Panc1 (cell line): ENCODE measurements around the gene SRMS. TPM values are rescaled to one million over a fixed set of nuclear protein-coding genes. Genes with fewer than 3 reads are reported as not detected.
A peak's percentile ranks its signal among the peaks of the same experiment; 100 is the strongest.

ENCODE experiments used
- ATAC-seq: fragments of 200-7000 bp; cut with Tn5 transposase; 2 replicates; pipeline ENCODE4 v1.9.1; 2020; ENCODE audit warnings: mild to moderate bottlenecking, moderate library complexity
- BruUV-seq: library from RNA; stranded (reverse); fragments of 400-500 nt; replicated peaks from 2 replicates; lab custom pipeline; 2021; lab: Mats Ljungman, UMichigan
- CTCF ChIA-PET: fragments of 300-600 bp; sonication (Branson Sonifier 250); formaldehyde crosslinking; loops from one replicate; lab custom pipeline; 2022; ENCODE audit warnings: antibody characterized with exemption; lab: Charles Lee
- POLR2A ChIA-PET: fragments of 300-600 bp; sonication (Branson Sonifier 250); formaldehyde crosslinking; loops from one replicate; lab custom pipeline; 2022; ENCODE audit warnings: antibody characterized with exemption; lab: Charles Lee
- DNase-seq: peaks from one replicate; pipeline ENCODE4 v3.0.0-alpha.2; 2010; ENCODE audit warnings: low read depth, low spot score
- H3K27ac ChIP-seq: 2 replicates; pipeline ENCODE4 v1.5.1; 2011; ENCODE audit warnings: mild to moderate bottlenecking, low read length, inconsistent platforms
- H3K27me3 ChIP-seq: fragments of 200-500 bp; sonication (Bioruptor generic); 2 replicates; pipeline ENCODE4 v1.6.0; 2014; ENCODE audit warnings: low read length, inconsistent platforms; ENCODE audit not compliant: control insufficient read depth, insufficient read depth
- H3K36me3 ChIP-seq: fragments of 200-500 bp; sonication (Bioruptor generic); 2 replicates; pipeline ENCODE4 v1.5.1; 2014; ENCODE audit warnings: inconsistent platforms, mild to moderate bottlenecking, low read length, moderate library complexity; ENCODE audit not compliant: control insufficient read depth, insufficient read depth
- H3K4me1 ChIP-seq: 2 replicates; pipeline ENCODE4 v1.5.1; 2011; ENCODE audit warnings: inconsistent platforms, mild to moderate bottlenecking, low read length, moderate library complexity; ENCODE audit not compliant: control insufficient read depth, insufficient read depth
- H3K4me3 ChIP-seq, 2 experiments: 2 replicates each; pipeline ENCODE4 v1.5.1; 2011 to 2012; ENCODE audit warnings: low read depth in 2 of 2, low read length in 2 of 2, mild to moderate bottlenecking in 2 of 2, inconsistent platforms in 1 of 2, moderate library complexity in 1 of 2
- H3K9me3 ChIP-seq: fragments of 200-500 bp; sonication (Bioruptor generic); 2 replicates; pipeline ENCODE4 v1.5.1; 2014; ENCODE audit warnings: low read depth, mild to moderate bottlenecking, inconsistent platforms, low read length, moderate library complexity; ENCODE audit not compliant: control insufficient read depth, insufficient read depth
- POLR2AphosphoS5 ChIP-seq: IDR thresholded peaks from 2 replicates; pipeline ENCODE4 v1.6.1; 2012; ENCODE audit warnings: mild to moderate bottlenecking, low read depth, low read length, moderate library complexity
- SIN3A ChIP-seq: IDR thresholded peaks from 2 replicates; pipeline ENCODE4 v1.6.1; 2012; ENCODE audit warnings: low read depth, mild to moderate bottlenecking, low read length, moderate library complexity, borderline replicate concordance; ENCODE audit not compliant: insufficient read depth
- TCF7L2 ChIP-seq: IDR thresholded peaks from 2 replicates; pipeline ENCODE4 v1.6.1; 2011; ENCODE audit warnings: mild to moderate bottlenecking, low read depth, low read length, inconsistent platforms
- in situ Hi-C: cut with HindIII; loops from 2 replicates; pipeline ENCODE4 v1.10.0; 2016; ENCODE audit warnings: low sequenced_read_pairs, low pct_unique_long_range_greater_than_20kb
- intact Hi-C: fragments of 100-400 bp; cut with micrococcal nuclease; formaldehyde crosslinking; loops from one replicate; pipeline ENCODE4 v1.10.0; 2022; ENCODE audit not compliant: unreplicated experiment
- total RNA-seq: library from RNA; stranded (reverse); gene quantifications from one replicate; pipeline ENCODE4 v1.2.1, GENCODE V29; 2021; ENCODE audit not compliant: unreplicated experiment
- TF ChIP-seq, protein P1 (sequence below): fragments of 450-650 bp; IDR thresholded peaks from 2 replicates; pipeline ENCODE4 v1.5.1; 2017; ENCODE audit warnings: mild to moderate bottlenecking
- TF ChIP-seq, protein P2 (sequence below), 2 experiments: IDR thresholded peaks; 2 replicates each; pipeline ENCODE4 v1.6.1; 2011 to 2012; ENCODE audit warnings: low read depth in 2 of 2, control low read depth in 1 of 2, low read length in 1 of 2, mild to moderate bottlenecking in 1 of 2, moderate library complexity in 1 of 2; ENCODE audit not compliant: insufficient read depth in 1 of 2

SRMS gene
- total RNA-seq, 1 experiment from 2014 or later: not detected

DNA sequence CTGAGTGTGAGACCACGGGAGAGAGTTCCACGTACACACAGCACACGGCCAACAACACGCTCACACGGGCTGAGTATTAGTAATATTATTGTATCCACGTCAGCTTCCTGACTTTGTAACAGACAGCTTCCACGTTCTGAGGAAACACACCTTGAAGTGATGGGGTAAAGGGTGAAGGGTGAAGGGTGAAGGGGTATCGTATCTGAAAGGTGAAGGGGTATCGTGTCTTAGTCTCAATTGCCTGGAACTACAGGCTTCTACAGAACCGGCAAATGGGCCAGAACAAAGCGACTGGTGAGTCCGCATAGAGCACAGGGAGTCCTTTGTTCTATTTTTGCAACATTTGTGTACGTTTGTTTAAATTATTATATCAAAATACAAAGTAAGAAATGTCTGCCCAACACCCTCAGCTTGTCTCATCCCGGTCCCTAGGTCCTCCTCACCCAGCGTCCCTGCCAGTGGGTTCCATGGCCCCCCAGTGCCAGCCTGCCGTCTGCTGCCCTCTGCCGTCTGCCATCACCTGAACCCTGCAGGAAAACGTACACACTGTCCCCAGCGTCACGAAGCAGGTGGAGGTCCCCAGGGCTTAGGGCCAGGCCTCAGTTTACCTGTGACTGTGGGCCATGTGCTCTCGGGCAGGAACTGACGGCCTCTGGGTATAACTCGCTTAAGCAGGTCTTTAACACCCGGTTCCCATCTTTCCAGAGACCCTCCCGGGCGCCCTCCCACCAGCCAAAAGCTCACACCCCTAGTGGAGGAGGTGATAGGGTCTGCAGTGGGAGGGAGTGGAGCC is 30.9 kb upstream of the SRMS start:
- TF ChIP-seq, protein P1, sequence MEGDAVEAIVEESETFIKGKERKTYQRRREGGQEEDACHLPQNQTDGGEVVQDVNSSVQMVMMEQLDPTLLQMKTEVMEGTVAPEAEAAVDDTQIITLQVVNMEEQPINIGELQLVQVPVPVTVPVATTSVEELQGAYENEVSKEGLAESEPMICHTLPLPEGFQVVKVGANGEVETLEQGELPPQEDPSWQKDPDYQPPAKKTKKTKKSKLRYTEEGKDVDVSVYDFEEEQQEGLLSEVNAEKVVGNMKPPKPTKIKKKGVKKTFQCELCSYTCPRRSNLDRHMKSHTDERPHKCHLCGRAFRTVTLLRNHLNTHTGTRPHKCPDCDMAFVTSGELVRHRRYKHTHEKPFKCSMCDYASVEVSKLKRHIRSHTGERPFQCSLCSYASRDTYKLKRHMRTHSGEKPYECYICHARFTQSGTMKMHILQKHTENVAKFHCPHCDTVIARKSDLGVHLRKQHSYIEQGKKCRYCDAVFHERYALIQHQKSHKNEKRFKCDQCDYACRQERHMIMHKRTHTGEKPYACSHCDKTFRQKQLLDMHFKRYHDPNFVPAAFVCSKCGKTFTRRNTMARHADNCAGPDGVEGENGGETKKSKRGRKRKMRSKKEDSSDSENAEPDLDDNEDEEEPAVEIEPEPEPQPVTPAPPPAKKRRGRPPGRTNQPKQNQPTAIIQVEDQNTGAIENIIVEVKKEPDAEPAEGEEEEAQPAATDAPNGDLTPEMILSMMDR: peak; percentile 42
- no peak for TF ChIP-seq SIN3A
- no peak for TF ChIP-seq TCF7L2
- TF ChIP-seq, protein P2, sequence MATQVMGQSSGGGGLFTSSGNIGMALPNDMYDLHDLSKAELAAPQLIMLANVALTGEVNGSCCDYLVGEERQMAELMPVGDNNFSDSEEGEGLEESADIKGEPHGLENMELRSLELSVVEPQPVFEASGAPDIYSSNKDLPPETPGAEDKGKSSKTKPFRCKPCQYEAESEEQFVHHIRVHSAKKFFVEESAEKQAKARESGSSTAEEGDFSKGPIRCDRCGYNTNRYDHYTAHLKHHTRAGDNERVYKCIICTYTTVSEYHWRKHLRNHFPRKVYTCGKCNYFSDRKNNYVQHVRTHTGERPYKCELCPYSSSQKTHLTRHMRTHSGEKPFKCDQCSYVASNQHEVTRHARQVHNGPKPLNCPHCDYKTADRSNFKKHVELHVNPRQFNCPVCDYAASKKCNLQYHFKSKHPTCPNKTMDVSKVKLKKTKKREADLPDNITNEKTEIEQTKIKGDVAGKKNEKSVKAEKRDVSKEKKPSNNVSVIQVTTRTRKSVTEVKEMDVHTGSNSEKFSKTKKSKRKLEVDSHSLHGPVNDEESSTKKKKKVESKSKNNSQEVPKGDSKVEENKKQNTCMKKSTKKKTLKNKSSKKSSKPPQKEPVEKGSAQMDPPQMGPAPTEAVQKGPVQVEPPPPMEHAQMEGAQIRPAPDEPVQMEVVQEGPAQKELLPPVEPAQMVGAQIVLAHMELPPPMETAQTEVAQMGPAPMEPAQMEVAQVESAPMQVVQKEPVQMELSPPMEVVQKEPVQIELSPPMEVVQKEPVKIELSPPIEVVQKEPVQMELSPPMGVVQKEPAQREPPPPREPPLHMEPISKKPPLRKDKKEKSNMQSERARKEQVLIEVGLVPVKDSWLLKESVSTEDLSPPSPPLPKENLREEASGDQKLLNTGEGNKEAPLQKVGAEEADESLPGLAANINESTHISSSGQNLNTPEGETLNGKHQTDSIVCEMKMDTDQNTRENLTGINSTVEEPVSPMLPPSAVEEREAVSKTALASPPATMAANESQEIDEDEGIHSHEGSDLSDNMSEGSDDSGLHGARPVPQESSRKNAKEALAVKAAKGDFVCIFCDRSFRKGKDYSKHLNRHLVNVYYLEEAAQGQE (IDR thresholded peaks at IDR 0.05; ENCODE audit: insufficient read depth in 1 of 2, low read depth in 2 of 2, low read length in 1 of 2): no peak
- no peak for TF ChIP-seq POLR2AphosphoS5
- Histone ChIP-seq H3K9me3 (no peaks in the 10 kb centered on the region), H3K36me3 (peaks cover 3% of the 10 kb centered on the region; the same call in 1 of the 2 replicates), H3K4me1 (peaks cover 10% of the 10 kb centered on the region), H3K27me3 (no peaks in the 10 kb centered on the region), H3K4me3 (no peak overlapping the region), H3K27ac (no peak overlapping the region)
- POLR2A ChIA-PET: no interaction called here
- no peak for ATAC-seq
- CTCF ChIA-PET: no interaction called here
- DNase-seq: no peak
- intact Hi-C loops (no loop called here), in situ Hi-C loops (no loop called here)
- BruUV-seq: no TSS peak

DNA sequence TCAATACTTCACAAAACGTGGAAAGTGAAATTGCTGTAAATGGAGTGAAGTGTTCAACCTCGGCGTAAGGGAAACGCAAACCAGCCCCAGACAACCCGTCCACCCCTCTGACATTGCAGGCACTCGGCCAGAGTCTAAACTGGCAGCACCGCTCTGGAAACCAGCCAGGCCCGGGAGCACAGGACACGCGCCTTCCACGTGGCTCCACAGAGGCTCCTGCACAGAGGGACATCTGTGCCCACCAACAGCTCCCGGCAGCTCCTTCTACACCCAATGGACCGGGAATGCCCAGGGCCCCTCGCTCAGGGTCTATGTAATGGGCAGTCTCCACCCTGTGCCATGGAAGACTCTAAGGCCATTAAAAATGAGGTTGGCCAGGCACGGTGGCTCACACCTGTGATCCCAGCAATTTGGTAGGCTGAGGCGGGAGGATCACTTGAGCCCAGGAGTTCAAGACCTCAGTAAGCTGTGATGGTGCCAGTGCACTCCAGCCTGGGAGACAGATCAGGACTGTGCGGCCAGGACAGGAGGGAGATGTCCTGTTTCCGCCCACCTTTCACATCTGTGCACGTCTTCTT is 29.9 kb upstream of the SRMS start:
- intact Hi-C loops (no loop called here), in situ Hi-C loops (no loop called here)
- Histone ChIP-seq H3K4me1 (peaks cover 14% of the 10 kb centered on the region), H3K9me3 (no peaks in the 10 kb centered on the region), H3K36me3 (peaks cover 3% of the 10 kb centered on the region; the same call in 1 of the 2 replicates), H3K27me3 (no peaks in the 10 kb centered on the region), H3K4me3 (no peak overlapping the region), H3K27ac (no peak overlapping the region)
- ATAC-seq: no peak
- no peak for TF ChIP-seq TCF7L2
- TF ChIP-seq, protein P1: no peak
- TF ChIP-seq SIN3A: no peak
- TF ChIP-seq, protein P2 (IDR thresholded peaks at IDR 0.05; ENCODE audit: insufficient read depth in 1 of 2, low read depth in 2 of 2, low read length in 1 of 2): no peak
- TF ChIP-seq POLR2AphosphoS5: no peak
- no TSS peak for BruUV-seq
- ChIA-PET CTCF (interaction anchor here (0.7 kb wide), 1 partner anchor 73 kb away, joined by 4 read pairs; no protein-coding TSS in a partner anchor), POLR2A (no interaction called here)
- no peak for DNase-seq
